Activated naive CD8-positive, alpha-beta T cell treated with anti-CD3 and anti-CD28 coated beads, Interleukin-2, amount 50 U/mL, for 24 hours (primary cell): ENCODE results near the gene EVL.
"Not testable (repeated sequence)": the region's sequence is repeated elsewhere in the genome, so short reads cannot be mapped to it uniquely, and the experiment has no call there.

Experiments
- ATAC-seq: fragments of 150-1000 bp; cut with Tn5 transposase; one replicate; pipeline ENCODE4 v1.10.0; 2021
- DNase-seq: peaks from one replicate; pipeline ENCODE4 v3.0.0; 2021
- H3K27ac Mint-ChIP-seq: one replicate; pipeline ENCODE4 v1.8.0; 2021; ENCODE audit warnings: mild to moderate bottlenecking, mixed read lengths
- H3K27me3 Mint-ChIP-seq: one replicate; pipeline ENCODE4 v1.8.0; 2021; ENCODE audit warnings: mixed read lengths
- H3K36me3 Mint-ChIP-seq: one replicate; pipeline ENCODE4 v1.8.0; 2021; ENCODE audit warnings: low read depth, mixed read lengths
- H3K4me1 Mint-ChIP-seq: one replicate; pipeline ENCODE4 v1.8.0; 2021; ENCODE audit warnings: mixed read lengths
- H3K4me3 Mint-ChIP-seq: one replicate; pipeline ENCODE4 v1.8.0; 2021; ENCODE audit warnings: mild to moderate bottlenecking, moderate library complexity, mixed read lengths
- H3K9me3 Mint-ChIP-seq: one replicate; pipeline ENCODE4 v1.8.0; 2021; ENCODE audit warnings: mixed read lengths

EVL gene

GRCh38 chr14:100065111-100065871 is at the start of gene EVL:
TSS of gene EVL (plus strand) at chr14:100065422. CDS start at chr14:100065501, 79 bp downstream.
- H3K9me3 Mint-ChIP-seq = no peaks in the 10 kb centered on the region
- H3K4me1 Mint-ChIP-seq = peaks cover 99% of the 10 kb centered on the region
- H3K36me3 Mint-ChIP-seq = peaks cover 17% of the 10 kb centered on the region
- H3K27me3 Mint-ChIP-seq = peaks cover 2% of the 10 kb centered on the region
- H3K4me3 Mint-ChIP-seq = peak within 1 kb of the TSS; percentile 83
- ATAC-seq (peak; percentile 50), DNase-seq (peak; percentile 90)
- peak within 1 kb of the TSS; percentile 98 for H3K27ac Mint-ChIP-seq

- no peak overlapping the region for H3K4me3 Mint-ChIP-seq
- H3K9me3 Mint-ChIP-seq = no peaks in the 10 kb centered on the region
- no peak overlapping the region for H3K27ac Mint-ChIP-seq
- DNase-seq (no peak), ATAC-seq (no peak)
- H3K36me3 Mint-ChIP-seq = no peaks in the 10 kb centered on the region
- no peaks in the 10 kb centered on the region for H3K27me3 Mint-ChIP-seq
- H3K4me1 Mint-ChIP-seq = peaks cover 3% of the 10 kb centered on the region
Observed at GRCh38 chr14:100017553-100017952, 47.7 kb upstream of the EVL start.

- H3K36me3 Mint-ChIP-seq = no peaks in the 10 kb centered on the region
- DNase-seq (no peak), ATAC-seq (no peak)
- H3K4me1 Mint-ChIP-seq = no peaks in the 10 kb centered on the region
- H3K27ac Mint-ChIP-seq = no peak overlapping the region
- no peaks in the 10 kb centered on the region for H3K27me3 Mint-ChIP-seq
- no peak overlapping the region for H3K4me3 Mint-ChIP-seq
- no peaks in the 10 kb centered on the region for H3K9me3 Mint-ChIP-seq
Observed at GRCh38 chr14:100018054-100018453, 47.2 kb upstream of the EVL start.

GRCh38 chr14:100018482-100018881 is 46.7 kb upstream of the EVL start:
- Mint-ChIP-seq H3K36me3 (no peaks in the 10 kb centered on the region), H3K4me3 (no peak overlapping the region), H3K4me1 (no peaks in the 10 kb centered on the region), H3K9me3 (no peaks in the 10 kb centered on the region), H3K27me3 (no peaks in the 10 kb centered on the region), H3K27ac (no peak overlapping the region)
- no peak for DNase-seq
- ATAC-seq = no peak

GRCh38 chr14:100019156-100019744 is 46.0 kb upstream of the EVL start:
- DNase-seq (no peak), ATAC-seq (no peak)
- Mint-ChIP-seq H3K9me3 (no peaks in the 10 kb centered on the region), H3K36me3 (no peaks in the 10 kb centered on the region), H3K4me1 (no peaks in the 10 kb centered on the region), H3K27me3 (no peaks in the 10 kb centered on the region), H3K4me3 (no peak overlapping the region), H3K27ac (no peak overlapping the region)

- Mint-ChIP-seq H3K4me3 (no peak overlapping the region), H3K9me3 (no peaks in the 10 kb centered on the region), H3K36me3 (no peaks in the 10 kb centered on the region), H3K4me1 (peaks cover 10% of the 10 kb centered on the region), H3K27ac (no peak overlapping the region), H3K27me3 (no peaks in the 10 kb centered on the region)
- DNase-seq = no peak
- no peak for ATAC-seq
Observed at GRCh38 chr14:100020629-100021028, 44.6 kb upstream of the EVL start.

GRCh38 chr14:100022772-100023451 is 42.3 kb upstream of the EVL start:
- ATAC-seq (no peak), DNase-seq (no peak)
- H3K4me1 Mint-ChIP-seq = peaks cover 10% of the 10 kb centered on the region
- H3K4me3 Mint-ChIP-seq = no peak overlapping the region
- no peaks in the 10 kb centered on the region for H3K9me3 Mint-ChIP-seq
- H3K27ac Mint-ChIP-seq = no peak overlapping the region
- H3K27me3 Mint-ChIP-seq = no peaks in the 10 kb centered on the region
- no peaks in the 10 kb centered on the region for H3K36me3 Mint-ChIP-seq

GRCh38 chr14:100025111-100025510 is 40.1 kb upstream of the EVL start:
- ATAC-seq (peak; percentile 93), DNase-seq (peak; percentile 20)
- peaks cover 10% of the 10 kb centered on the region for H3K4me1 Mint-ChIP-seq
- H3K27me3 Mint-ChIP-seq = no peaks in the 10 kb centered on the region
- no peak overlapping the region for H3K27ac Mint-ChIP-seq
- no peaks in the 10 kb centered on the region for H3K36me3 Mint-ChIP-seq
- no peaks in the 10 kb centered on the region for H3K9me3 Mint-ChIP-seq
- no peak overlapping the region for H3K4me3 Mint-ChIP-seq

GRCh38 chr14:100027771-100028490 is 37.3 kb upstream of the EVL start:
- Mint-ChIP-seq H3K4me3 (no peak overlapping the region), H3K27ac (no peak overlapping the region), H3K36me3 (peaks cover 2% of the 10 kb centered on the region), H3K27me3 (no peaks in the 10 kb centered on the region), H3K4me1 (peaks cover 15% of the 10 kb centered on the region), H3K9me3 (no peaks in the 10 kb centered on the region)
- no peak for ATAC-seq
- DNase-seq = no peak

- peaks cover 2% of the 10 kb centered on the region for H3K36me3 Mint-ChIP-seq
- H3K27me3 Mint-ChIP-seq = no peaks in the 10 kb centered on the region
- DNase-seq (no peak), ATAC-seq (no peak)
- H3K4me1 Mint-ChIP-seq = peaks cover 15% of the 10 kb centered on the region
- no peaks in the 10 kb centered on the region for H3K9me3 Mint-ChIP-seq
- no peak overlapping the region for H3K4me3 Mint-ChIP-seq
- H3K27ac Mint-ChIP-seq = no peak overlapping the region
Observed at GRCh38 chr14:100028990-100029677, 36.1 kb upstream of the EVL start.

- not testable (repeated sequence) for H3K9me3 Mint-ChIP-seq, H3K4me1 Mint-ChIP-seq, H3K27me3 Mint-ChIP-seq, H3K4me3 Mint-ChIP-seq, DNase-seq, H3K36me3 Mint-ChIP-seq, ATAC-seq, H3K27ac Mint-ChIP-seq
Observed at GRCh38 chr14:100030006-100030405, 35.2 kb upstream of the EVL start.

GRCh38 chr14:100030452-100031153 is 34.6 kb upstream of the EVL start:
- no peak overlapping the region for H3K4me3 Mint-ChIP-seq
- DNase-seq = no peak

GRCh38 chr14:100031506-100032281 is 33.5 kb upstream of the EVL start:
- no peak overlapping the region for H3K27ac Mint-ChIP-seq
- DNase-seq = no peak
- H3K4me1 Mint-ChIP-seq = peaks cover 6% of the 10 kb centered on the region
- no peaks in the 10 kb centered on the region for H3K27me3 Mint-ChIP-seq
- ATAC-seq = peak; percentile 24
- H3K36me3 Mint-ChIP-seq = peaks cover 2% of the 10 kb centered on the region
- no peak overlapping the region for H3K4me3 Mint-ChIP-seq
- H3K9me3 Mint-ChIP-seq = no peaks in the 10 kb centered on the region

More at GRCh38 chr14:100030452-100031153, 34.6 kb upstream of the EVL start:
- ATAC-seq = no peak
- Mint-ChIP-seq H3K4me1 (peaks cover 6% of the 10 kb centered on the region), H3K36me3 (peaks cover 2% of the 10 kb centered on the region), H3K9me3 (no peaks in the 10 kb centered on the region), H3K27me3 (no peaks in the 10 kb centered on the region), H3K27ac (no peak overlapping the region)
